ENCODE results near the gene SYN1. TPM values are rescaled to one million over a fixed set of nuclear protein-coding genes. Genes with fewer than 3 reads are reported as not detected.

SYN1 gene
- polyA plus RNA-seq, 1 of the 3 experiments (the other 2 are of a cell fraction) = 0.08 TPM

- POLR2A ChIA-PET = no interaction called here
- WGBS (ENCODE audit: low lambda C conversion rate) = 50% methylated on average over 8 of the region's 9 CpGs
- H3K27me3 ChIP-seq (ENCODE audit: insufficient read depth) = no peaks in the 10 kb centered on the region
Measured at GRCh38 chrX:47572773-47573340, 46.8 kb downstream of the SYN1 start.

GRCh38 chrX:47571896-47572295, 47.8 kb downstream of the SYN1 start:
- no peak overlapping the region for H3K4me2 ChIP-seq
- TF ChIP-seq FOXM1 (IDR thresholded peaks at IDR 0.05; ENCODE audit: low read depth) = no peak
- no peak for TF ChIP-seq RFX5 (IDR thresholded peaks at IDR 0.05; ENCODE audit: low read length)
- no peak for TF ChIP-seq RCOR1 (IDR thresholded peaks at IDR 0.05; ENCODE audit: low read length)
- no peak for TF ChIP-seq NFIC (IDR thresholded peaks at IDR 0.05; ENCODE audit: borderline replicate concordance)
- no peak for TF ChIP-seq SMC3 (IDR thresholded peaks at IDR 0.05; ENCODE audit: low read depth, low read length)
- no peaks in the 10 kb centered on the region for H3K4me1 ChIP-seq (ENCODE audit: control insufficient read depth in 1 of 2, insufficient read depth in 2 of 2, low read depth in 1 of 2, low read length in 1 of 2)
- H3K4me3 ChIP-seq (ENCODE audit: low read depth in 2 of 2, low read length in 1 of 2) = no peak overlapping the region
- H3K9me3 ChIP-seq = no peaks in the 10 kb centered on the region
- H3K9me2 ChIP-seq = no peaks in the 10 kb centered on the region
- H4K20me1 ChIP-seq (ENCODE audit: insufficient read depth) = no peaks in the 10 kb centered on the region
- no peak overlapping the region for H3K27ac ChIP-seq (ENCODE audit: low read depth in 2 of 2, low read length in 1 of 2)
- no peak overlapping the region for H2AFZ ChIP-seq (ENCODE audit: low read depth)
- H3K79me2 ChIP-seq (ENCODE audit: insufficient read depth) = no peaks in the 10 kb centered on the region
- peaks cover 3% of the 10 kb centered on the region for H3F3A ChIP-seq (replicated peaks; ENCODE audit: insufficient read depth)
- DNase-seq = no peak
- 42% methylated on average over 12 of the region's 13 CpGs for WGBS (ENCODE audit: low lambda C conversion rate)
- peaks cover 0 to 17% of the 10 kb centered on the region in 2 experiments for H3K36me3 ChIP-seq (replicated peaks in 1 of 2; ENCODE audit: control insufficient read depth in 1 of 2, insufficient read depth in 2 of 2, low read length in 1 of 2)
- ChIA-PET CTCF (no interaction called here), POLR2A (no interaction called here)
- peaks cover 6% of the 10 kb centered on the region; the same call in 1 of the 2 replicates for H3K27me3 ChIP-seq (ENCODE audit: insufficient read depth)
- H3K9ac ChIP-seq = no peak overlapping the region

More at GRCh38 chrX:47572773-47573340, 46.8 kb downstream of the SYN1 start:
- H3K4me2 ChIP-seq = no peak overlapping the region
- H3K9me3 ChIP-seq = no peaks in the 10 kb centered on the region
- H3K36me3 ChIP-seq (replicated peaks in 1 of 2; ENCODE audit: control insufficient read depth in 1 of 2, insufficient read depth in 2 of 2, low read length in 1 of 2) = peaks cover 0 to 15% of the 10 kb centered on the region in 2 experiments
- H3K9ac ChIP-seq = no peak overlapping the region
- no peak for TF ChIP-seq CHD2 (IDR thresholded peaks at IDR 0.05; ENCODE audit: low read length, partially characterized antibody)
- no peak for TF ChIP-seq NRF1 (IDR thresholded peaks at IDR 0.05; ENCODE audit: low read depth, low read length)
- TF ChIP-seq MEF2A (IDR thresholded peaks at IDR 0.05; ENCODE audit: borderline replicate concordance, low read depth) = no peak
- TF ChIP-seq REST (IDR thresholded peaks at IDR 0.05; ENCODE audit: low read depth, low read length) = no peak
- TF ChIP-seq TEAD4 (IDR thresholded peaks at IDR 0.05; ENCODE audit: borderline replicate concordance, insufficient read depth) = no peak
- no peak for TF ChIP-seq RCOR1 (IDR thresholded peaks at IDR 0.05; ENCODE audit: low read length)
- no peak for TF ChIP-seq TAF1 (IDR thresholded peaks at IDR 0.05; ENCODE audit: borderline replicate concordance, low read depth, low read length)
- H4K20me1 ChIP-seq (ENCODE audit: insufficient read depth) = no peaks in the 10 kb centered on the region
- no peak overlapping the region for H3K4me3 ChIP-seq (ENCODE audit: low read depth in 2 of 2, low read length in 1 of 2)
- H3K27ac ChIP-seq (ENCODE audit: low read depth in 2 of 2, low read length in 1 of 2) = no peak overlapping the region
- no peak overlapping the region for H2AFZ ChIP-seq (ENCODE audit: low read depth)
- H3F3A ChIP-seq (replicated peaks; ENCODE audit: insufficient read depth) = peaks cover 3% of the 10 kb centered on the region
- CTCF ChIA-PET = no interaction called here
- no peaks in the 10 kb centered on the region for H3K79me2 ChIP-seq (ENCODE audit: insufficient read depth)
- H3K9me2 ChIP-seq = no peaks in the 10 kb centered on the region
- no peaks in the 10 kb centered on the region for H3K4me1 ChIP-seq (ENCODE audit: control insufficient read depth in 1 of 2, insufficient read depth in 2 of 2, low read depth in 1 of 2, low read length in 1 of 2)
- DNase-seq = no peak
